Activated T-helper 1 cell treated with anti-CD3 and anti-CD28 coated beads, Interleukin-12 subunit alpha, Interleukin-12 subunit beta, Interleukin-2, Interleukin-4 antibody, amounts not matched to agents 30 ng/mL and 10 ng/mL and 1 ng/mL, durations not matched to agents 14 hours and 24 hours and 36 hours (primary cell): ENCODE measurements around the gene POLE3. TPM values are rescaled to one million over a fixed set of nuclear protein-coding genes. Genes with fewer than 3 reads are reported as not detected.
"Not testable (repeated sequence)": the region's sequence is repeated elsewhere in the genome, so short reads cannot be mapped to it uniquely, and the experiment has no call there.

Source experiments
- DNase-seq: peaks from one replicate; pipeline ENCODE4 v3.0.0; 2021; ENCODE audit warnings: low spot score
- H3K27ac Mint-ChIP-seq: one replicate; pipeline ENCODE4 v1.8.0; 2021; ENCODE audit warnings: mild to moderate bottlenecking, mixed read lengths
- H3K27me3 Mint-ChIP-seq: one replicate; pipeline ENCODE4 v1.8.0; 2022; ENCODE audit warnings: mild to moderate bottlenecking, moderate library complexity, mixed read lengths; ENCODE audit not compliant: insufficient read depth
- H3K36me3 Mint-ChIP-seq: one replicate; pipeline ENCODE4 v1.8.0; 2021; ENCODE audit warnings: low read depth, mixed read lengths
- H3K4me1 Mint-ChIP-seq: one replicate; pipeline ENCODE4 v1.8.0; 2021; ENCODE audit warnings: low read depth, mixed read lengths
- H3K4me3 Mint-ChIP-seq: one replicate; pipeline ENCODE4 v1.8.0; 2021; ENCODE audit warnings: mild to moderate bottlenecking, moderate library complexity, mixed read lengths
- H3K9me3 Mint-ChIP-seq: one replicate; pipeline ENCODE4 v1.8.0; 2021; ENCODE audit warnings: mixed read lengths
- intact Hi-C: fragments of 100-400 bp; cut with micrococcal nuclease; formaldehyde crosslinking; loops from one replicate; pipeline ENCODE4 v1.15.1; 2024
- total RNA-seq: library from RNA; stranded (reverse); gene quantifications from 2 replicates; pipeline ENCODE4 v1.2.3, GENCODE V29; 2022

POLE3 gene, protein sequence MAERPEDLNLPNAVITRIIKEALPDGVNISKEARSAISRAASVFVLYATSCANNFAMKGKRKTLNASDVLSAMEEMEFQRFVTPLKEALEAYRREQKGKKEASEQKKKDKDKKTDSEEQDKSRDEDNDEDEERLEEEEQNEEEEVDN
- total RNA-seq, result 90.9 and 95.7 TPM in 2 replicates

DNA sequence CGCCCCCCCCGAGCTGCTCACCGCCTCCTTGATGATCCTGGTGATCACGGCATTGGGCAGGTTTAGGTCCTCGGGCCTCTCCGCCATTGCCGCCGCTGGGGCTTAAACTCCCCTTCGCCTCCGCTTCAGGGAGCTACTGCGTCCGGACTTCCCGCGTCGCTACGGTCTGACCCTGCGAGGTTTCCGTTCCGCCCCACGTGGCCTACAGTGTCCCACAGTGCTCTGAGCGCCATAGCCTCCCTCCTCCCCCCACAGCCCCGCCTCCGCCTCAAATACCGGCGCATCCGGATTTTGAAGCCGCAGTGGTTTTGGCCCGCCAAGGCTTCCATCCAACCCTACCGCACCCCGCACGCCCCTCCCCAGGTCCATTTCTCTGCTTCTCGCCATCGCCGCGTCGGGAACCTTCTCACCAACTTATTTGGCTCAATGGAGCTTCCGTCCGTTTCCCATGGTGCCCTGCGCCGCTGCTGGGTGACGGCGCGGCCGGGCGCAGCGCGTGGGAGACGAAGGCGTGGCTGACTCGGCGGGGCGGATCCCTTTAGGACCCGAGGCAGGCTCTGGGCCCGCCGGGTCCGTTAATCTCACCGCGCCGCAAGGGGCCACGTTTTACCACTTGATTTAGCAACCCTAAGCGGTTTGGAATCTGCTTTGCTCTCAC lies at the start of gene POLE3, which contains the start of gene C9orf43:
Gene POLE3, minus strand, starts transcription at position 469 of the 658 bp plus-strand sequence. Its CDS starts 382 bp downstream, at position 87.
Gene C9orf43, plus strand, starts transcription at position 541 of the 658 bp plus-strand sequence. CDS start 2,747 bp downstream, outside the sequence.
- Mint-ChIP-seq H3K36me3 (peaks cover 32% of the 10 kb centered on the region), H3K27ac (peak within 1 kb of the TSS; percentile 99), H3K9me3 (no peaks in the 10 kb centered on the region), H3K4me3 (peak within 1 kb of the TSS; percentile 89), H3K4me1 (peaks cover 22% of the 10 kb centered on the region), H3K27me3 (no peaks in the 10 kb centered on the region)
- intact Hi-C loops, result loop anchor here (1.0 to 10.0 kb wide), 14 partner anchors 9 to 1926 kb away; partner anchors contain the start of genes AKNA, ALAD, CDC26 and ECPAS
- peak; percentile 92 for DNase-seq

DNA sequence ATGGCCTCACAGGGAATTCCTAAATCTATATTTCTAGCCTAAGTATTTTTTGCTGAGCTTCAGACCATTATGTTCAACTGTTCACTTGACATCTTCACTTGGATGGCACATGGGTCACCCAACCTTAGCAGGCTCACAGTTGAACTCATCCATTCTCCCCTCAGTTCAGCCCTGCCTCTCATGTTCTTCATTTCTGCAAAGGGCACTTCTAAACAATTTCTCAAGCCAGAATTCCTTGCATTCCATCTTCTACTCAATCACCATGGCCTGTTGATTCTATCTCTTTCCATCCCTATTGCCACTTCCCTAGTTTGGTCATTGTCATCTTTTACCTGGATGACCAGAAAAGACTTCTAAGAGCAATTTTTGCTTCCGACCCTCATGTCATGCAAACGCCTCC lies 45.8 kb upstream of the POLE3 start:
- H3K4me1 Mint-ChIP-seq, result peaks cover 14% of the 10 kb centered on the region
- no peak overlapping the region for H3K4me3 Mint-ChIP-seq
- intact Hi-C loops, result no loop called here
- no peaks in the 10 kb centered on the region for H3K36me3 Mint-ChIP-seq
- no peaks in the 10 kb centered on the region for H3K9me3 Mint-ChIP-seq
- no peak overlapping the region for H3K27ac Mint-ChIP-seq
- no peak for DNase-seq
- peaks cover 6% of the 10 kb centered on the region for H3K27me3 Mint-ChIP-seq

DNA sequence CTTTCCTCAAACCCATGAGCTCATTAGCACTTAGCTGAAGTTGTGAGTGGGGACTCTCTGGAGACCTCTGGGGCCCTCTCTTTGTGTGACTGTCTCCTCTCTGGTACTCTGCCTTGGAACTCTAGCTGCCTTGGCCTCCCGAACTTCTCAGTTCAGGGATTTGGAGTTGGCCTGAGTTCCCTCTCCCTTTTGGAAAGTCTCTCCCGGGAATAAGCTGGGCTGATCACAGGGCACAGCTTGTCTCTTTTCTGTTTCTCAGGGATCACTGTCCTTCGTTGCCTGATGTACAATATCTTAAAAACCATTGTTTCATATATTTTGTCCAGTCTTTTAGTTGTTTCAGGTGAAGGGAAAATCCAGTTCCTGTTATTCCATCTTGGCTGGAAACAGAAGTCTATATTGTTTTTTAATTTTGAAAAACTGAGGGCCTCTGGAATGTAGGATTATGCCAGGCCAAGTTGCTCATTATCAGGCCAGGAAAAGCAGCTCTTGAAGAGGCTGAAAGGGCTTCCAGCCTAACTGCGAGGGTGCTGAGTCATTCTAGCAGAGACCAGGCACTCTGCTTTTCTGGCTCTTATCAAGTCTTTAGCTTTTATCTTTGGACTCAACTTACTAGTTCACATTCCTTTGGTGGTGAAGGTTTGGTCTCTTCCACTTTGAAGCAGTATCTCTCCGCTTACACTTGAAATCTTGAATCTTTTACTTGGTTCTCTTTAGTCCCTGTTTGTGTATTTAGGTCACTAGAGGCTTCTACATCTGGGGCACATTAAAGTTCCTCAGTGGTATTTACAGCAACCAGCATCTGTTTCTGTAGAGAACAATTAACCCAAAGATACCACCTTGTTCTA lies 44.7 kb upstream of the POLE3 start:
- Mint-ChIP-seq H3K9me3 (no peaks in the 10 kb centered on the region), H3K4me1 (peaks cover 14% of the 10 kb centered on the region), H3K27ac (no peak overlapping the region), H3K36me3 (no peaks in the 10 kb centered on the region), H3K27me3 (peaks cover 6% of the 10 kb centered on the region), H3K4me3 (no peak overlapping the region)
- intact Hi-C loops, result no loop called here
- DNase-seq, result no peak

DNA sequence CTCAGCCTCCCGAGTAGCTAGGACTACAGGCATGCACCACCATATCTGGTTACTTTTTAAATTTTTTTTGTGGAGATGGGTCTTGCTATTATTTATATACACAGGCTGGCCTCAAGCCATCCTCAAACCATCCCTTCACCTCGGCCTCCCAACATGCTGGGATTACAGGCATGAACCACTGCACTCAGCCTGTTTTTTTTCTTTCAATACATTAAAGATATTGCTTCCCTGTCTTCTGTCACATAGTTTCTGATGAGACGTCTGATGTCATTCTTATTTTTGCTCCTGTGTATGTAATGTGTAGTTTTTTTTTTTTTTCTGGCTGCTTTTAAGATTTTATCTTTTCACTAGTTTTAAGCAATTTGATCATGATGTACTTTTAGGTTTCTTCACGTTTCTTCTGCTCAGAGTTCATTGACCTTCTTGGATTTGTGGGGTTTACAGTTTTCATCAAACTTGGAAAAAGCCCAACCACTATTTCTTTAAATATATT lies 41.7 kb upstream of the POLE3 start:
- Mint-ChIP-seq H3K4me1 (peaks cover 10% of the 10 kb centered on the region), H3K27me3 (peaks cover 6% of the 10 kb centered on the region), H3K27ac (no peak overlapping the region), H3K36me3 (no peaks in the 10 kb centered on the region), H3K4me3 (no peak overlapping the region), H3K9me3 (no peaks in the 10 kb centered on the region)
- intact Hi-C loops, result no loop called here
- DNase-seq, result no peak

DNA sequence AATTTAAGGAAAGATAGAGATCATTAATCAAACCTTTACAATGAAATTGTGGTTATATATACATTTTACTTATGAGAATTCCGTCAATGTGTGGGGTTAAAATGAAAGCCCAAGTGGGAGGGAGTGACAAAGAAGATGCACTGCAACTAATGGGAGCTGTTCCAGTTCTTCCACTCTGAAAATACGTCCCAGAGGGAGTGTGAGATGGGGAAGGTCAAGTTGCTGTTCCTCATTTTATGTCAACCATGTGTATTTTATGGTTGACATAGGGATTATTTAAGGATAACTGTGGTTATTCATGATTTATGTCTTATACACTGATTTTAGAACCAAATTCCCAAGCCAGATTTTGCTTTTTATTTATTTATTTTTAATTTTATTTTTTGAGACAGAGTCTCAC lies 38.9 kb upstream of the POLE3 start:
- no peaks in the 10 kb centered on the region for H3K9me3 Mint-ChIP-seq
- no peak for DNase-seq
- no peak overlapping the region for H3K4me3 Mint-ChIP-seq
- H3K36me3 Mint-ChIP-seq, result no peaks in the 10 kb centered on the region
- no peak overlapping the region for H3K27ac Mint-ChIP-seq
- intact Hi-C loops, result no loop called here
- no peaks in the 10 kb centered on the region for H3K4me1 Mint-ChIP-seq
- peaks cover 6% of the 10 kb centered on the region for H3K27me3 Mint-ChIP-seq

DNA sequence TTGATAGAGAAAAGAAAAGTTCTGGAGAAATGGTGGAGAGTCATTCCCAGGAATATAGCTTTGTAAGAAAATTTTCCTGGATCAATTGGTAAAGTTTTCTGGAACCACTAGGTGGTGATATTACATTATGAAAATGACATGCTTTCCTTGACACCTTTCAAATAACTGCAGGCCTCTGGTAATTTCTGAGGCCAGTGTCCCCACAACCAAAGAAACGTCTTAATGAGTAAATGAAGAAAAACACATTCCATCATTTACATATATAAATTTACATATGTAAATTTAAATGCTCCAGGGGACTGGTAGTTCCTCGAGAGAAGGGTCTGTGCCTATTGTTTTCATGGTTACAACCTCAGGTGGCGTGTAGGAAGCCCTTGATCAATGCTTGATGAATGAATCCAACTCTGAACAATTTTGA lies 35.9 kb upstream of the POLE3 start:
- Mint-ChIP-seq H3K4me1 (no peaks in the 10 kb centered on the region), H3K36me3 (no peaks in the 10 kb centered on the region), H3K4me3 (no peak overlapping the region), H3K9me3 (no peaks in the 10 kb centered on the region), H3K27me3 (no peaks in the 10 kb centered on the region), H3K27ac (peak overlapping the region; percentile 37)
- intact Hi-C loops, result loop anchor here (2.0 kb wide), 4 partner anchors 36 to 172 kb away; partner anchors contain the start of genes C9orf43, CDC26, POLE3 and PRPF4
- DNase-seq, result no peak

DNA sequence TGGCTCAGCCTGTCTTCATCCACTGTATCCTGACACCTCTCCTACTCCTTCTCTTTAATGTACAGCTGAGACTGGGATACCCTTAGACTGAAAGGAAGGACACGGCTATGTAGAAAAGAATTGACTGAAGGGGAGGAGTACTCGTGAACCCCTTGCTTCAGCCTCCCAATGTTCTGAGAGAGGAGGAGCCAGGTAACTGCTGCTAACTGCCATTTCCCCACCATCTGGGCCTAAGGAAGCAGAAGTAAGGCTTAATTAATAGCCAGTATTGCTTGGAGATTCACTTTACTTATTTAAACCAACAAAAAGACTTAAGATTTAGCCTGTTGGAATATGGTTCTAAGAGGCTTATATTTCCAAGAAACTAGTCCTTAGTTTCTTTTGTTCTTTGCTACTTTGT lies 34.3 kb upstream of the POLE3 start:
- H3K27me3 Mint-ChIP-seq, result no peaks in the 10 kb centered on the region
- H3K36me3 Mint-ChIP-seq, result no peaks in the 10 kb centered on the region
- no peaks in the 10 kb centered on the region for H3K4me1 Mint-ChIP-seq
- H3K9me3 Mint-ChIP-seq, result no peaks in the 10 kb centered on the region
- no peak for DNase-seq
- no peak overlapping the region for H3K4me3 Mint-ChIP-seq
- intact Hi-C loops, result no loop called here
- H3K27ac Mint-ChIP-seq, result no peak overlapping the region

DNA sequence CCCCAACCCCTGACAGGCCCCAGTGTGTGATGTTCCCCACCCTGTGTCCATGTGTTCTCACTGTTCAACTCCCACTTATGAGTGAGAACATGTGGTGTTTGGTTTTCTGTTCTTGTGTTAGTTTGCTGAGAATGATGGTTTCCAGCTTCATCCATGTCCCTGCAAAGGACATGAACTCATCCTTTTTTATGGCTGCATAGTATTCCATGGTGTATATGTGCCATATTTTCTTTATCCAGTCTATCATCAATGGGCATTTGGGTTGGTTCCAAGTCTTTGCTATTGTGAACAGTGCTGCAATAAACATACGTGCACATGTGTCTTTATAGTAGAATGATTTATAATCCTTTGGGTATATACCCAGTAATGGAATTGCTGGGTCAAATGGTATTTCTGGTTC lies 27.2 kb upstream of the POLE3 start:
- intact Hi-C loops, H3K9me3 Mint-ChIP-seq, H3K27me3 Mint-ChIP-seq, H3K4me3 Mint-ChIP-seq, H3K27ac Mint-ChIP-seq, H3K36me3 Mint-ChIP-seq, H3K4me1 Mint-ChIP-seq, DNase-seq: not testable (repeated sequence)

DNA sequence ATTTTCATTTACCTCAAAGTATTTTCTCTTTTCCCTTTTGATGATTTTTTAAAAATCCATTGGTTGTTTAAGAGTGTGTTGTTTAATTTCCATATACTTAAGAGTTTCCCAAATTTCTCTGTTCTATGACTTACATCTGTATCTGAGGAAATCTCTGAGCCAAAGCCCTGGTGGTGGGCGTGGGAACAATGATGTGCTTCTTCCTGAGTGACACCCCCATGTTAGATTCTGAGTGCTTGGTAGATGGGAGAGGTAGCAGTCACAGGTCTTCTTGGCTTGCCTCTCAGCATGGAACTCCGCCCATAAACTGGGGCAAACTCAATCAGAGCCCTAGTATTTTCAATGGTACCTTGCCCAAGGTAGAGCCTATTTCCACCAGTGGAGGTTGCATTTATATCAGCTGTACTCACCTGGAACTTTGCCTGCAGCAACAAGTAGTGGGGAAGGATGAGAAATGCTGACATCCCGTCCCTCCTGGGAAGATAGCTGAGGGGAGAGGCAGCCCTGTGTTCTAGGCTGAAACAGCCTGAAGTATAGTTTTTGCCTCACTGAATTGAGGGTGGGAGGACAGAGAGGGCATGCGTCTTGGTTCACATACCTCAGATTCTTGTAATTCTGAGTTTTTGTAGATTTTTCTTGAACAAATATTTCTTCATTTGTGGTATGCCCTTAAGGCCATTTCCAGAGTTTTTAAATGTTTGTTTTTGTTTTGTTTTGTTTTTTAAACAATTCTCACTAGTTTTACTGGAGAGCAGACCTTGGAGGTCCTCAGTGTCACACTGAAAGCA lies 26.4 kb upstream of the POLE3 start:
- Mint-ChIP-seq H3K36me3 (no peaks in the 10 kb centered on the region), H3K27me3 (peaks cover 10% of the 10 kb centered on the region), H3K4me3 (no peak overlapping the region), H3K27ac (no peak overlapping the region), H3K9me3 (no peaks in the 10 kb centered on the region), H3K4me1 (no peaks in the 10 kb centered on the region)
- intact Hi-C loops, result no loop called here
- no peak for DNase-seq

DNA sequence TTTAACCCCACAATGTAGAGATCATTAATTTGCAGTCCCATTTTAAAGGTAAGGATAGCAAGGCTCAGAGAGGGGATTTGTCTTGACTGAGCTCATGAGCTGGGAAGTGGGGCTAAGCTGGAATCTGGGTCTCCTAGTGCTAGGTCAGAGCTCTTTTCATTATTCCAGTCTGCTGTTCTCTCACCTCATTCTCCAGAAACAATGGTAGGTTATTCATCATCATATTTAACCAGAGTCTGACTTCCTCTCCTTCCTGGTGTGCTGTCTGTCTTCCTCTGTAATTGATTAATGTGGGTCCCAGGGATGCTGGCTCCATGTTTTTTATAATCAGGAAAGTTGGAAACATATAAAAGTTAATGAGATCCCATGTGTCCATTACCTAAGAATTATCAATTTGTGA lies 20.7 kb upstream of the POLE3 start:
- no peak overlapping the region for H3K27ac Mint-ChIP-seq
- peaks cover 10% of the 10 kb centered on the region for H3K27me3 Mint-ChIP-seq
- no peak overlapping the region for H3K4me3 Mint-ChIP-seq
- no peak for DNase-seq
- intact Hi-C loops, result no loop called here
- H3K9me3 Mint-ChIP-seq, result no peaks in the 10 kb centered on the region
- H3K4me1 Mint-ChIP-seq, result no peaks in the 10 kb centered on the region
- H3K36me3 Mint-ChIP-seq, result no peaks in the 10 kb centered on the region

DNA sequence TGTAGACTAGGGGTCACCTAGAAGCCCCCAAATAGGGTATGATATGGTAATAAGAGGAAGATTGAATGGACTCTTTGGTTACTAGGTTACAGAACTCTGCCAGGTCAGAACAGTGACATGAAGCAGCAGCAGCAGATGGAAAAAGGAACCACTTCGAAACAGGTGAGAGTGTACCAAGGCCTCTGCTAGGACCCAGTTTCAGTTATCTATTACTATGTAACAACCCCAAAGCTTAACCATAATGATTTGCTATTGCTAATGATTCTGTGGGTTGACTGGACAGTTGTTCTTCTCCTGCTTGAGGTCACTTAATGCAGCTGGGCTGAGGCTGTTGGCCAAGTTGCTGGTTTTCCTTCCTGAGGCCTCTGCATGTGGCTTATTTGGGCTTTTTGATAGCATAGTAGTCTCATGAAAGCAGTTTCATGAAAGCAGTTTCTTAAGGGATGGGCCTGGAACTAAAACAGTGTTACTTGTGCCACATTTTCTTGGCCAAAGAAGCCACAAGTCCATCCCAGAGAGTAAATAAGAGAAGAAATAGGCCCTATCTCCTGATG lies 17.7 kb upstream of the POLE3 start:
- DNase-seq, result no peak
- H3K27me3 Mint-ChIP-seq, result peaks cover 17% of the 10 kb centered on the region
- no peak overlapping the region for H3K27ac Mint-ChIP-seq
- intact Hi-C loops, result no loop called here
- no peaks in the 10 kb centered on the region for H3K9me3 Mint-ChIP-seq
- no peaks in the 10 kb centered on the region for H3K4me1 Mint-ChIP-seq
- H3K36me3 Mint-ChIP-seq, result no peaks in the 10 kb centered on the region
- no peak overlapping the region for H3K4me3 Mint-ChIP-seq

DNA sequence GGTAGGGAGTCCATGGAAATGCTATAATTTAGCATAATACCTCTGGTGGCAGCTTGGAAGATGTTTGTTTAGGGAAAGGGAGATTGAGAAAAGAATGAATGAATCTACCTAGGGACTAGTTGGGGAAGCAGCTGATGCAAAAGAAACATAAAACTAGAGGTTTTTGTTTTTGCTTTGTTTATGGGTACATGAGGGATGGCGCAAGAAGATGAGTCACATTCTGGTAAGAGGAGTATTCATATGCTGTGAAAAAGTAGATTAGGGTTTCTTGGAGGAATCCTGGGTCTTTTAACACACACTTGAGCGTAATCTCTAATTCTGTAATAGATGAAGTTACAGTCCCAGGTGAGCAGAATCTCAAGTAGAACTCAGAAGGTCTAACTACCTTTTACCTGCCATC lies 17.2 kb upstream of the POLE3 start:
- intact Hi-C loops, result no loop called here
- DNase-seq, result no peak
- Mint-ChIP-seq H3K9me3 (no peaks in the 10 kb centered on the region), H3K36me3 (no peaks in the 10 kb centered on the region), H3K27ac (no peak overlapping the region), H3K4me1 (no peaks in the 10 kb centered on the region), H3K27me3 (peaks cover 12% of the 10 kb centered on the region), H3K4me3 (no peak overlapping the region)
